B cell (primary cell): ENCODE results near the gene SHANK1.
"Not testable (repeated sequence)": the region's sequence is repeated elsewhere in the genome, so short reads cannot be mapped to it uniquely, and the experiment has no call there.

ENCODE experiments used
- CTCF ChIP-seq: fragments of 200-600 bp; IDR thresholded peaks from one replicate; pipeline ENCODE4 v1.8.0; 2022; ENCODE audit warnings: antibody characterized with exemption, mild to moderate bottlenecking
- EZH2 ChIP-seq: IDR thresholded peaks from 2 replicates; pipeline ENCODE4 v1.6.1; 2012; ENCODE audit warnings: borderline replicate concordance, low read depth, mild to moderate bottlenecking, moderate library complexity, low read length; ENCODE audit not compliant: insufficient read depth, poor library complexity, severe bottlenecking

- not testable (repeated sequence) for TF ChIP-seq CTCF, EZH2
Measured at GRCh38 chr19:50756244-50756643, 36.6 kb upstream of the SHANK1 start.
